HG02588 (cell line): ENCODE measurements around the gene HLCS.

Experiments used
- ATAC-seq: cut with Tn5 transposase; IDR thresholded peaks from one replicate; pipeline ENCODE4 v1.9.1; 2021; ENCODE audit warnings: mild to moderate bottlenecking, moderate library complexity; ENCODE audit not compliant: unreplicated experiment

The HLCS gene

DNA sequence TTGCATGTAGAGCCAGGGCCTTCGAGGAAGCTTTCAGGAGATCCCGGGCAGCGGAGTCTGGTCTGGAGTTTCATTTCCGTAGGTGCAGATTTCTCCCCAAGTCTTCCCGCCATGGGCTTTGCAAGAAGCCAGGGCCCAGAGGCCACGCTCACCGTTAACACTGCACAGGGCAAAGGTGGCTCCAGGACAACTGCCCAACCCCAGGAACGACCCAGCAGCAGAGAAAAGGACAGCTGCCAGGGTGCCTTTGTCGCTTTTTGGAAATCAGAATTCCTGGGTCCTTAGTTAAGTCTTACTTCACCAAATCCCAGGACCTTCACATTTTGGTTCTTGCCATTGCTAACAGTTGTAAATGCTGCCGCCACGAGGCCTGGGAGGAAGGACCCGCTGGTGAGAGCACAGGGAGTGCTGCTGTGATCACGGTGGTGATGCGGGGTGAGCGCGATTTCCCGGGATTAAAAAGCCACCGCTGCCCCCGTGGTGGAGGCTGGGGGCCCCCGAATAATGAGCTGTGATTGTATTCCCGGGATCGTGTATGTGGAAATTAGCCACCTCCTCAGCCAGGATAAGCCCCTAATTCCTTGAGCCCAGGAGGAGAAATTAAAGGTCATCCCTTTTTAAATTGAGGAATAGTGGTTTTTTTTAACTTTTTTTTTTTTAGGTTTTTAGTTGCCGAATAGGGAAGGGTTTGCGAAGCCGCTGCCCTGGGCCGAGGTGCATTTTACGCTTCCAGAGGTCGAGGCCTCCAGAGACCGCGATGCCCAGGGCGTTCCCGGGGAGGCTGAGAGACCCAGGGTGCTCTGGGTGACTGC, 259.3 kb downstream of the HLCS start:
- ATAC-seq = no peak

DNA sequence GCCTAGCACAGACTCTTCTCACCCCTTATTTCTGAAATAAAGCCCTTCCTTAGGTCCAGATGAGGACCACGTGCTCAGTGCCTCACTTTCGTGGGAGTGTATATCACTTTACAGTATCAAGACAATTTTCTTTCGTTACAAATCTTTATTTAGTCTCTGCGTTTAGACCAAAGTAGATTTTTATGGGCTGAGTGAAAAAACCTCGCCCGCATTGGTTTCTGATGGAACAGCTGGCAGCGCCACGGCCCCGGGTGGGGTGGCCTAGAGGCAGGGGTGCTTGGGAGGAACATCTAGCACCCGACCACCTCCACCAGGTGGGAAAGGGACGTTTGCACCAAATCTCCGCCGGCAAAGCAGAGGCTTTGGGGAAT, 260.0 kb downstream of the HLCS start:
- no peak for ATAC-seq

GRCh38 chr21:36705679-36706481, 260.6 kb downstream of the HLCS start:
- ATAC-seq = no peak

DNA sequence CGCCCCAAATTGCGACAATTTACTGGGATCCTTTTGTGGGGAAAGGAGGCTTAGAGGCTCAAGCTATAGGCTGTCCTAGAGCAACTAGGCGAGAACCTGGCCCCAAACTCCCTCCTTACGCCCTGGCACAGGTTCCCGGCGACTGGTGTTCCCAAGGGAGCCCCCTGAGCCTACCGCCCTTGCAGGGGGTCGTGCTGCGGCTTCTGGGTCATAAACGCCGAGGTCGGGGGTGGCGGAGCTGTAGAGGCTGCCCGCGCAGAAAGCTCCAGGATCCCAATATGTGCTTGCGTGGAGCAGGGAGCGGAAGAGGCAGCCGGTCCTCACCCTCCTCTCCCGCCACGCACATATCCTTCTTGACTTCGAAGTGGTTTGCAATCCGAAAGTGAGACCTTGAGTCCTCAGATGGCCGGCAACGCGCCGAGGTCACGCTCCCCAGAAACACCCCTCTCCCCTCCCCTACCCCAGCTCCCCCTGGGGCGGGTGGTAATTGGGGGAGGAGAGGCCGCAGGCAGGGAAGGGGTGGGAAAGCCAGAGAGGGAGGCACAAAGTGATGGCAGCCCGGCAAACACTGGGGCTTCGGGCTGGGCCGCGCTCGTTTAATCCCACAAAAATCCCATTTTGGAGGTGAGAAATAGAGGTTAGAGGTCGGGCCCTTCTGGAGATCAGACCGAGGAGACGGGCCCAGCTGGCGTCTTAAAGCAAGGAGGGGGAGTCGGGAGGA, 261.4 kb downstream of the HLCS start:
- ATAC-seq = no peak

DNA sequence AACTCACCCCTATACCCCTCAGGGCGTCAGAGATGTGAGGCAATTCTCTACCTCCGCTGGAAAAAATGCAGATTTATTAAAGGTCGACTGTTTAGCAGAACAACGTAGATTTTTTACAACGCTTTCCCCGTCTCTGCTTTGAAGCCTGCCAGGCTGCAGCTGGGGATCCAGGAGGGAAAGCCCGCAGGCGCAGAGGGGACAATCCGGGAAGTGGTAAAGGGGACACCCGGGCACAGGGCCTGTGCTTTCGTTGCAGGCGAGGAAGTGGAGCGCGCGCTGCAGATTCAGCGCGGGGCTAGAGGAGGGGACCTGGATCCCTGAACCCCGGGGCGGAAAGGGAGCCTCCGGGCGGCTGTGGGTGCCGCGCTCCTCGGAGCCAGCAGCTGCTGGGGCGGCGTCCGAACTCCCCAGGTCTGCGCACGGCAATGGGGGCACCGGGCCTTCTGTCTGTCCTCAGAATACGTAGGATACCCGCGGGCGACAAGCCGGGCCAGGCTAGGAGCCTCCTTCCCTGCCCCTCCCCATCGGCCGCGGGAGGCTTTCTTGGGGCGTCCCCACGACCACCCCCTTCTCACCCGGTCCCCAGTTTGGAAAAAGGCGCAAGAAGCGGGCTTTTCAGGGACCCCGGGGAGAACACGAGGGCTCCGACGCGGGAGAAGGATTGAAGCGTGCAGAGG, 262.1 kb downstream of the HLCS start:
- ATAC-seq = no peak

DNA sequence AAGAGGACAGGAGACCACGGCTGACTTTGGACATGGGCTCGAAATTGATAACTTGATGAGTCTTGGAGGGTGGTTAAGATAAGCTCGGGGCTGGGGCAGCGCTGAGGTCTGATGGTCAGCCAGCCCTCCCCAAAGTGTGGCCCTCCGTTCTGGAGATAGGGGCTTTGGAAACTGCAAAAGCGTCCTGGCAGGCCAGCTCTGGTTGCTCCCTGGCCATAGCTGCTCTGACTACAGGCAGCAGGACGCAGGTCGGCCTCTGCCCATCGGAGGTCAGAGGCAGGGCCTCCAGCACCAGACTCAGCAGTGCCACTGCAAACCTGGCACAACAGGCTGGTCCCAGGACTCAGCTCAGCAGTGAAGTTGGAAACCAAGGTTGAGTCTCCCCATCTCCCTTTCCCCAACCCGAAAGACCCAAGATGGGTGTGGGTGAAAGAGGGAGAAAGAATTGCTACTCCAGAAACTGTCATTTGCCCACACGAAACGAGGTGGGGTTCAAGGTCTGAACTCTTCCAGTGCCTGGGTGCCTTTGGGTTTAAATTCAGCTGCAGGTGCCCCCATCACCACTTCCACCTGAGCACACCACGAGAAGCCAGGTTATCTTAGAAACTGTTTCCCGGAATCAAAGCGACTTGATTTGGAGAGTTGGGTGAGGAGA, 262.7 kb downstream of the HLCS start:
- no peak for ATAC-seq

- no peak for ATAC-seq
These were observed 263.3 kb downstream of the HLCS start for GRCh38 chr21:36703123-36703522.

GRCh38 chr21:36702622-36702968, 263.9 kb downstream of the HLCS start:
- no peak for ATAC-seq

GRCh38 chr21:36701756-36702621, 264.5 kb downstream of the HLCS start:
- no peak for ATAC-seq

GRCh38 chr21:36700971-36701755, 265.3 kb downstream of the HLCS start:
- ATAC-seq = no peak
